IPS-20b (cell line): ENCODE measurements around the gene SOS2.
"Not testable (repeated sequence)": the region's sequence is repeated elsewhere in the genome, so short reads cannot be mapped to it uniquely, and the experiment has no call there.

Experiments used
- H3K27ac ChIP-seq: one replicate; pipeline ENCODE4 v1.5.1; 2013; ENCODE audit warnings: low read length
- H3K27me3 ChIP-seq: 2 replicates; pipeline ENCODE4 v1.6.1; 2013; ENCODE audit warnings: mild to moderate bottlenecking, low read length, inconsistent platforms; ENCODE audit not compliant: insufficient read depth
- H3K36me3 ChIP-seq: 2 replicates; pipeline ENCODE4 v1.6.1; 2013; ENCODE audit warnings: low read depth, mild to moderate bottlenecking, inconsistent platforms, low read length, moderate library complexity; ENCODE audit not compliant: insufficient read depth
- H3K4me1 ChIP-seq: 2 replicates; pipeline ENCODE4 v1.6.1; 2013; ENCODE audit warnings: mild to moderate bottlenecking, control low read depth, inconsistent platforms, low read length, moderate library complexity; ENCODE audit not compliant: insufficient read depth
- H3K4me3 ChIP-seq: 2 replicates; pipeline ENCODE4 v1.5.1; 2013; ENCODE audit warnings: mild to moderate bottlenecking, low read length, inconsistent platforms
- H3K9ac ChIP-seq: 2 replicates; pipeline ENCODE4 v1.6.1; 2013; ENCODE audit warnings: low read depth, mild to moderate bottlenecking, inconsistent platforms, low read length, moderate library complexity
- H3K9me3 ChIP-seq: 2 replicates; pipeline ENCODE4 v1.6.1; 2013; ENCODE audit warnings: mild to moderate bottlenecking, low read depth, low read length, inconsistent platforms; ENCODE audit not compliant: insufficient read depth

The SOS2 gene

DNA sequence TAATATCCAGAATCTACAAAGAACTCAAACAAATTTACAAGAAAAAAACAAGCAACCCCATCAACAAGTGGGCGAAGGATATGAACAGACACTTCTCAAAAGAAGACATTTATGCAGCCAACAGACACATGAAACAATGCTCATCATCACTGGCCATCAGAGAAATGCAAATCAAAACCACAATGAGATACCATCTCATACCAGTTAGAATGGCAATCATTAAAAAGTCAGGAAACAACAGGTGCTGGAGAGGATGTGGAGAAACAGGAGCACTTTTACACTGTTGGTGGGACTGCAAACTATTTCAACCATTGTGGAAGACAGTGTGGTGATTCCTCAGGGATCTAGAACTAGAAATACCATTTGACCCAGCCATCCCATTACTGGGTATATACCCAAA is 152.3 kb downstream of the SOS2 start:
- H3K36me3 ChIP-seq, result not testable (repeated sequence)

DNA sequence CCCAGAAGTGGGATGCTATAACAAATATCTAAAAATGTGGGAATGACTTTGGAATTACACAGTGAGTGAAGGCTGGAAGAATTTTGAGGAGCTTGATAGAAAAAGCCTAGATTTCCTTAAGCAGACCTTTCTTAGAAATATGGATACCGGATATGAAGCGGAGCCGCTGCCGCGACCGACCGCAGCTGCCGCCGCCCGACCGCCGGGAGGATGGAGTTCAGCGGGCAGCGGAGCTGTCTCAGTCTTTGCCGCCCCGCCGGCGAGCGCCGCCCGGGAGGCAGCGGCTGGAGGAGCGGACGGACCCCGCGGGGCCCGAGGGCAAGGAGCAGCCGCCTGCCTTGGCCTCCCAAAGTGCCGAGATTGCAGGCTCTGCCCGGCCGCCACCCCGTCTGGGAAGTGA is 157.7 kb downstream of the SOS2 start:
- H3K4me3 ChIP-seq, H3K4me1 ChIP-seq: not testable (repeated sequence)

More for the DNA sequence above, 152.3 kb downstream of the SOS2 start:
- H3K9me3 ChIP-seq, H3K4me3 ChIP-seq, H3K27me3 ChIP-seq, H3K9ac ChIP-seq, H3K27ac ChIP-seq, H3K4me1 ChIP-seq: not testable (repeated sequence)

DNA sequence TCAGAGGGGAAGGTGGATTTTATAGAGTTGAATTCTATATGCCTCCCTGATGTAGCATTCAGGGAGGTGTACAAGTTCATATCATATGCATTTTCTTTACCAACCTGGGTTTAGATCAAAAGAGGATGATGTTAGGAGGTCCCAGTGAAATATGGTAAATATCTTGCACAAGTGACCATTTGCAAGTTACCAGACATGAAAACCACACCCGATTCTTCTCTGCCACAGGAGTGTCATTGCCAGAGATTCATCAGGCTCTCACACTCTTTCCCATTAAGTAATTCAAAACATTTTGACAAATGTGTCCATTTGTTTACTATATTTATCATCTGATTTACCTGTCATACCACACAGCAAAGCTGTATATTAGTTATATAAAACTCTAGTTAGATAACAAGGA is 159.0 kb downstream of the SOS2 start:
- Histone ChIP-seq H3K36me3 (no peaks in the 10 kb centered on the region), H3K4me1 (no peaks in the 10 kb centered on the region), H3K9me3 (no peaks in the 10 kb centered on the region), H3K27ac (no peak overlapping the region), H3K4me3 (no peak overlapping the region), H3K27me3 (no peaks in the 10 kb centered on the region), H3K9ac (no peak overlapping the region)

More for the DNA sequence above, 157.7 kb downstream of the SOS2 start:
- not testable (repeated sequence) for H3K36me3 ChIP-seq, H3K9me3 ChIP-seq, H3K9ac ChIP-seq, H3K27me3 ChIP-seq, H3K27ac ChIP-seq

DNA sequence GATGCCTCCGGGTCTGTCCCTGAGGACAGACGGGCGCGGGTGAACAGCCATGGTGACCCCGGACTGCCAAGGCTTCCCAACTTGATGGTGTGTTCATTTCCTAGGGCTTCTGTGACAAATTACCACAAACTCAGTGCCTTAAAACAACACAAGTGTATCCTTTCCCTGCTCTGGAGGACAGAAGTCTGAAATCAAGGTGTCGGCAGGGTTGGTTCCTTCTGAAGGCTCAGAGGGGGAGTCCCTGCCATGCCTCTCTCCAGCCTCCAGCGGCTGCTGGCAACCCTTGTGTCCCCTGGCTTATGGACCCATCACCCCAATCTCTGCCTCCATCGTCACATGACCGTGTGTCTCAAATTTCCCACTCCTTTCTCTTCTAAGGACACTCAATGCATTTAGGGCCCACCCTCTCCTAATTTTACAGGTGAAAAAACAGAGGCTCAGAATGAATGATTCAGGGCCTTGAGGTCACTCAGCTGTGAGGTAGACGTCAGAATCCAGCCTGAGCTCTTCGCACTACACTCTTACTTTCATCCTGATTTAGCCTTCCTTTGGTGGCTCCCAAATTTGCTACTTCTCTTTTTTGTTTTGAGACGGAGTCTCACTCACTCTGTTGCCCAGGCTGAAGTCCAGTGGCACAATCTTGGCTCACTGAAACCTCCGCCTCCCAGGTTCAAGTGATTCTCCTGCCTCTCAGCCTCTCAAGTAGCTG is 160.4 kb downstream of the SOS2 start:
- Histone ChIP-seq H3K9ac (no peak overlapping the region), H3K4me1 (no peaks in the 10 kb centered on the region), H3K4me3 (no peak overlapping the region), H3K36me3 (no peaks in the 10 kb centered on the region), H3K9me3 (no peaks in the 10 kb centered on the region), H3K27me3 (no peaks in the 10 kb centered on the region), H3K27ac (no peak overlapping the region)

DNA sequence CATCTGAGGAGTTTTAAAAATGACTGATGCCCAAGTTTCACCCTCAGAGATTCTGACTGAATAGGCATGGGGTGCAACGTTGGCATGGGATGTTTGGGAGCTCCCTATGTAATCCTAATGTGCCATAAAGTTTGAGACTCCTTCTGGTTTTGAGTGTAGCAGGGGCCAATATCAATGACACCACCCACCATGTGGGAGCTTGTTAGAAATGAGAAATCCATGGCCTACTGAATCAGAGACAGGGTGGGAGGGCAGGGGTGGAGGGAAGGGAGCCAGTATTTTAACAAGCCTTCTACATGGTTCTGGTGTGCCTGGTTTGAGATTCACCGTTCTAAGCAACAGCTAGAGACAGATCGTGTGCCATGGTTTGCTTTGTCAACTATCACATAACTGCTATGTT is 161.1 kb downstream of the SOS2 start:
- Histone ChIP-seq H3K36me3 (no peaks in the 10 kb centered on the region), H3K9ac (no peak overlapping the region), H3K4me1 (no peaks in the 10 kb centered on the region), H3K27ac (no peak overlapping the region), H3K4me3 (no peak overlapping the region), H3K9me3 (no peaks in the 10 kb centered on the region), H3K27me3 (no peaks in the 10 kb centered on the region)

DNA sequence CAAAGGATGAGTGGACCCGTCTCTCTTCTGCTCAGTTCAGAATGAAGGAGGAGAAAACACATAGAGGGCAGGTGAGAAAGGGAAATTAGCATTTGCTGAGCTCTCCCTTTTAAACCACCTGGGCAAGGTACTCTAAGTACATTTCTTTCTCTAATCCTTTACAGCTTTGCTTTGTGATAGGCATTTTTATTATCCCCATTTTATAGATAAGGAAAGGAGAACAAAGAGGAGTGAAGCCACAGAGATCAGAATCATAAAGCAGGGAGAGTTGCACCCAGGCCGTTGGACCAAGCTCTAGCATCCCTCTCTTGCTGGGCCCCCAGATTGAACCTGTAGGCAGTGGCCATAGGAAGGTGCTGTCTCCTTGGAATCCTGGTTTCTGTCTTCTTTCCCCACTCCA is 162.1 kb downstream of the SOS2 start:
- Histone ChIP-seq H3K4me1 (no peaks in the 10 kb centered on the region), H3K9me3 (no peaks in the 10 kb centered on the region), H3K4me3 (no peak overlapping the region), H3K27me3 (no peaks in the 10 kb centered on the region), H3K27ac (no peak overlapping the region), H3K36me3 (no peaks in the 10 kb centered on the region), H3K9ac (no peak overlapping the region)

DNA sequence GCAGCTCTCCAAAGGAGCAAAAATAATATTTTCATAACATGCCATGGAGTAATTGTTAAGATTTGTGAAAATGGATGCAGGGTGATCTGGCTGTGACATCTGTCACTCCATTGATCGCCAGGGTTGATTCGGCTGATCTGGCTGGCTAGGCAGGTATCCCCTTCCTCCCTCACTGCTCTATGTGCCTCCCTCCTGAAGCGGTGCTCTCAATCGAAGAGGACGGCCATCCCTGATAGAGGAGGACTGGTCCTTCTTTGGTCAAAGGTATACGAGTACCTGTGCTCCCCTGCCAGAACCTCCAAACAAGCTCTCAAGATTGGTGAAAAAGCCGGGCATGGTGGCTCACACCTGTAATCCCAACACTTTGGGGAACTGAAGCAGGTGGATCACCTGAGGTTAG is 162.9 kb downstream of the SOS2 start:
- Histone ChIP-seq H3K9ac (no peak overlapping the region), H3K4me3 (no peak overlapping the region), H3K4me1 (no peaks in the 10 kb centered on the region), H3K27me3 (no peaks in the 10 kb centered on the region), H3K36me3 (no peaks in the 10 kb centered on the region), H3K27ac (no peak overlapping the region), H3K9me3 (no peaks in the 10 kb centered on the region)

DNA sequence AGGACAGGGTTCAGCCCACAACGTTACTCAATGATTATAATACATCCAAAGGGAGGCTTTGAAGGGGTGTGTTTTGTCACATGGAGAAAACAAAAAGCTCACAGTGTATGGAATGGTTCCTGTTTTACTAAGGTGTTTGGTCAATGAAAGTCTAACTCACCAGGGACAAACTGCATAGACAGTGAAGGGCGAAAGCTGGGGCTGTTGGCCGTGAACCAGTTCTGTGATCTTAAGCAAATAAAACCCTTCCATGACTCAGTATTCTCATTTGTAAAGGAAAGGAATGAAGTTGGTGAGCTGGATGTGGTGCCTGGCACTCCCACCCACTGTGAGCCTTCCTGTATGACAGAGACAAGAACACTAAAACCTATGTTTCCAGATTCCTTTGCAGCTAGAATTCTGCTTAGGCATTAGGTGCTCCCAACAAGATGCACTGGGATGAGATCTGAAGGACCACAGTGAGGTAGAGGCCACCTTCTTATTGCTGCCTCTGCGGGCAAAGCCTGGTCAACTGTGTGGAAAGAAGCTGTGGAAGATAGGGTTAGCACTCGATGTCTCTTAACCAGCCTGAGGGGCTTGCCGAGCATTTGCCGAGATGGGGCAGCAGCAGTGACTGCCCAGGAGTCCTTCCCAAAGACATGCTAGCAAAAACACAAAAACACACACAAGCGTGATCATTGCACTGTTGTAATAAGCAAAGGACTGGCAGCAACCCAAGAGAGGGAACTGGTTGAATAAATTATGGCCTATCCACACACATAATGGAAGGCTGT is 163.5 kb downstream of the SOS2 start:
- no peaks in the 10 kb centered on the region for H3K27me3 ChIP-seq
- no peak overlapping the region for H3K27ac ChIP-seq
- H3K4me1 ChIP-seq, result peaks cover 3% of the 10 kb centered on the region; the same call in 1 of the 2 replicates
- H3K9me3 ChIP-seq, result no peaks in the 10 kb centered on the region
- no peak overlapping the region for H3K4me3 ChIP-seq
- H3K9ac ChIP-seq, result no peak overlapping the region
- H3K36me3 ChIP-seq, result no peaks in the 10 kb centered on the region
